HG02642 (cell line): Measurements from ENCODE around the gene IKZF5.

Experiments
- ATAC-seq: cut with Tn5 transposase; IDR thresholded peaks from one replicate; pipeline ENCODE4 v1.9.1; 2021; ENCODE audit warnings: mild to moderate bottlenecking; ENCODE audit not compliant: unreplicated experiment, poor library complexity

Gene IKZF5

GRCh38 chr10:122986335-122986734 is 22.3 kb downstream of the IKZF5 start:
- ATAC-seq, result no peak

- no peak for ATAC-seq
These were observed 23.9 kb downstream of the IKZF5 start for GRCh38 chr10:122984708-122985107.

GRCh38 chr10:122983898-122984297 is 24.7 kb downstream of the IKZF5 start:
- no peak for ATAC-seq

- no peak for ATAC-seq
These were observed 27.5 kb downstream of the IKZF5 start for GRCh38 chr10:122981066-122981464.

GRCh38 chr10:122980209-122981065 is 28.2 kb downstream of the IKZF5 start, which contains the start of gene PSTK:
PSTK (plus strand) TSS chr10:122980401; CDS start chr10:122980480, 79 bp downstream.
- peak; percentile 98 for ATAC-seq

- ATAC-seq, result no peak
These were observed 34.0 kb downstream of the IKZF5 start for GRCh38 chr10:122974543-122975064.

GRCh38 chr10:122974023-122974422 is 34.6 kb downstream of the IKZF5 start:
- ATAC-seq, result no peak

GRCh38 chr10:122968698-122969097 is 39.9 kb downstream of the IKZF5 start:
- no peak for ATAC-seq

GRCh38 chr10:122966879-122967278 is 41.7 kb downstream of the IKZF5 start:
- ATAC-seq, result no peak

GRCh38 chr10:122962405-122962804 is 46.2 kb downstream of the IKZF5 start:
- ATAC-seq, result no peak

GRCh38 chr10:122957474-122957873 is 51.1 kb downstream of the IKZF5 start:
- no peak for ATAC-seq

- no peak for ATAC-seq
These were observed 52.7 kb downstream of the IKZF5 start for GRCh38 chr10:122955892-122956291.

GRCh38 chr10:122954731-122955050 is 53.9 kb downstream of the IKZF5 start:
- no peak for ATAC-seq

- peak; percentile 98 for ATAC-seq
These were observed 54.5 kb downstream of the IKZF5 start, which contains the start of gene C10orf88 for GRCh38 chr10:122953902-122954730. C10orf88 (minus strand) TSS chr10:122954227; CDS start chr10:122954178, 49 bp downstream.

- ATAC-seq, result no peak
These were observed 59.3 kb downstream of the IKZF5 start for GRCh38 chr10:122949296-122949695.
